ENCODE results near the gene CFAP43. TPM values are rescaled to one million over a fixed set of nuclear protein-coding genes. Genes with fewer than 3 reads are reported as not detected.
A peak's percentile ranks its signal among the peaks of the same experiment; 100 is the strongest.

Gene CFAP43
- total RNA-seq, 1 donor from 2014 or later = not detected

- Mint-ChIP-seq H3K36me3 (ENCODE audit: low read depth) (peaks cover 74% of the 10 kb centered on the region), H3K4me1 (peaks cover 52% of the 10 kb centered on the region), H3K9me3 (no peaks in the 10 kb centered on the region), H3K27ac (no peak overlapping the region), H3K4me3 (no peak overlapping the region), H3K27me3 (no peaks in the 10 kb centered on the region)
- DNase-seq = no peak
- intact Hi-C loops (cut with micrococcal nuclease) = loop anchor here (5.0 kb wide), 1 partner anchor 347 kb away; the partner anchor contains the start of gene STN1
Measured at GRCh38 chr10:104264783-104265182, 32.6 kb upstream of the CFAP43 start.

- intact Hi-C loops (cut with micrococcal nuclease) = no loop called here
- Mint-ChIP-seq H3K36me3 (ENCODE audit: low read depth) (peaks cover 76% of the 10 kb centered on the region), H3K27me3 (no peaks in the 10 kb centered on the region), H3K27ac (no peak overlapping the region), H3K4me1 (peaks cover 57% of the 10 kb centered on the region), H3K4me3 (peak overlapping the region; percentile 19), H3K9me3 (no peaks in the 10 kb centered on the region)
- DNase-seq = no peak
Measured at GRCh38 chr10:104262055-104262454, 29.9 kb upstream of the CFAP43 start.

- Mint-ChIP-seq H3K4me3 (peak overlapping the region; percentile 75), H3K36me3 (ENCODE audit: low read depth) (peaks cover 67% of the 10 kb centered on the region), H3K9me3 (no peaks in the 10 kb centered on the region), H3K27ac (peak overlapping the region; percentile 90), H3K4me1 (peaks cover 61% of the 10 kb centered on the region), H3K27me3 (no peaks in the 10 kb centered on the region)
- intact Hi-C loops (cut with micrococcal nuclease) = no loop called here
- DNase-seq = no peak
Measured at GRCh38 chr10:104260775-104261115, 28.6 kb upstream of the CFAP43 start.

- Mint-ChIP-seq H3K9me3 (no peaks in the 10 kb centered on the region), H3K4me3 (peak overlapping the region; percentile 75), H3K27ac (peak overlapping the region; percentile 90), H3K36me3 (ENCODE audit: low read depth) (peaks cover 63% of the 10 kb centered on the region), H3K4me1 (peaks cover 60% of the 10 kb centered on the region), H3K27me3 (no peaks in the 10 kb centered on the region)
- intact Hi-C loops (cut with micrococcal nuclease) = loop anchor here (5.0 kb wide), 1 partner anchor 293 kb away; the partner anchor contains the start of gene SLK
- no peak for DNase-seq
Measured at GRCh38 chr10:104259999-104260774, 28.0 kb upstream of the CFAP43 start.

GRCh38 chr10:104259456-104259855 lies 27.3 kb upstream of the CFAP43 start:
- peaks cover 59% of the 10 kb centered on the region for H3K36me3 Mint-ChIP-seq (ENCODE audit: low read depth)

GRCh38 chr10:104258209-104258608 lies 26.0 kb upstream of the CFAP43 start:
- H3K27me3 Mint-ChIP-seq = peaks cover under 1% of the 10 kb centered on the region
- no peak overlapping the region for H3K4me3 Mint-ChIP-seq
- peak overlapping the region; percentile 67 for H3K27ac Mint-ChIP-seq
- DNase-seq = peak; percentile 52
- intact Hi-C loops (cut with micrococcal nuclease) = loop anchor here (5.0 kb wide), 1 partner anchor 291 kb away; the partner anchor contains the start of gene SLK
- H3K36me3 Mint-ChIP-seq (ENCODE audit: low read depth) = peaks cover 48% of the 10 kb centered on the region
- H3K4me1 Mint-ChIP-seq = peaks cover 67% of the 10 kb centered on the region
- H3K9me3 Mint-ChIP-seq = peaks cover under 1% of the 10 kb centered on the region

More at GRCh38 chr10:104259456-104259855, 27.3 kb upstream of the CFAP43 start:
- Mint-ChIP-seq H3K4me3 (no peak overlapping the region), H3K4me1 (peaks cover 60% of the 10 kb centered on the region), H3K27me3 (no peaks in the 10 kb centered on the region), H3K9me3 (no peaks in the 10 kb centered on the region), H3K27ac (peak overlapping the region; percentile 90)
- intact Hi-C loops (cut with micrococcal nuclease) = loop anchor here (5.0 kb wide), 1 partner anchor 292 kb away; the partner anchor contains the start of gene SLK
- DNase-seq = no peak

GRCh38 chr10:104257235-104257634 lies 25.1 kb upstream of the CFAP43 start:
- Mint-ChIP-seq H3K36me3 (ENCODE audit: low read depth) (peaks cover 45% of the 10 kb centered on the region), H3K9me3 (peaks cover 3% of the 10 kb centered on the region), H3K27me3 (peaks cover 2% of the 10 kb centered on the region), H3K4me3 (peak overlapping the region; percentile 6), H3K4me1 (peaks cover 69% of the 10 kb centered on the region), H3K27ac (no peak overlapping the region)
- intact Hi-C loops (cut with micrococcal nuclease) = loop anchor here (5.0 kb wide), 1 partner anchor 290 kb away; the partner anchor contains the start of gene SLK
- no peak for DNase-seq

GRCh38 chr10:104256335-104256961 lies 24.3 kb upstream of the CFAP43 start:
- DNase-seq = peak; percentile 60
- Mint-ChIP-seq H3K27me3 (peaks cover 2% of the 10 kb centered on the region), H3K4me3 (peak overlapping the region; percentile 96), H3K4me1 (peaks cover 64% of the 10 kb centered on the region), H3K27ac (peak overlapping the region; percentile 62), H3K36me3 (ENCODE audit: low read depth) (peaks cover 39% of the 10 kb centered on the region), H3K9me3 (peaks cover 3% of the 10 kb centered on the region)
- intact Hi-C loops (cut with micrococcal nuclease) = loop anchor here (5.0 kb wide), 1 partner anchor 289 kb away; the partner anchor contains the start of gene SLK

GRCh38 chr10:104255311-104255981 lies 23.3 kb upstream of the CFAP43 start:
- peak; percentile 70 for DNase-seq
- H3K4me1 Mint-ChIP-seq = peaks cover 54% of the 10 kb centered on the region
- peak overlapping the region; percentile 96 for H3K4me3 Mint-ChIP-seq
- intact Hi-C loops (cut with micrococcal nuclease) = loop anchor here (1.0 to 5.0 kb wide), 3 partner anchors 13 to 288 kb away; partner anchors contain the start of genes CFAP43 and SLK
- H3K27me3 Mint-ChIP-seq = peaks cover 8% of the 10 kb centered on the region
- peaks cover 30% of the 10 kb centered on the region for H3K36me3 Mint-ChIP-seq (ENCODE audit: low read depth)
- peak overlapping the region; percentile 91 for H3K27ac Mint-ChIP-seq
- H3K9me3 Mint-ChIP-seq = peaks cover 3% of the 10 kb centered on the region

- H3K4me3 Mint-ChIP-seq = peak within 1 kb of the TSS; percentile 96
- intact Hi-C loops (cut with micrococcal nuclease) = loop anchor here (1.0 to 5.0 kb wide), 3 partner anchors 14 to 287 kb away; partner anchors contain the start of genes CFAP43 and SLK
- peaks cover 3% of the 10 kb centered on the region for H3K9me3 Mint-ChIP-seq
- peak; percentile 87 for DNase-seq
- peak within 1 kb of the TSS; percentile 95 for H3K27ac Mint-ChIP-seq
- peaks cover 24% of the 10 kb centered on the region for H3K36me3 Mint-ChIP-seq (ENCODE audit: low read depth)
- peaks cover 14% of the 10 kb centered on the region for H3K27me3 Mint-ChIP-seq
- H3K4me1 Mint-ChIP-seq = peaks cover 46% of the 10 kb centered on the region
Measured at GRCh38 chr10:104254493-104255310, 22.5 kb upstream of the CFAP43 start, which contains the start of gene GSTO1. Gene GSTO1 (plus strand): TSS chr10:104254892. CDS start chr10:104254929, 37 bp downstream.

DNA sequence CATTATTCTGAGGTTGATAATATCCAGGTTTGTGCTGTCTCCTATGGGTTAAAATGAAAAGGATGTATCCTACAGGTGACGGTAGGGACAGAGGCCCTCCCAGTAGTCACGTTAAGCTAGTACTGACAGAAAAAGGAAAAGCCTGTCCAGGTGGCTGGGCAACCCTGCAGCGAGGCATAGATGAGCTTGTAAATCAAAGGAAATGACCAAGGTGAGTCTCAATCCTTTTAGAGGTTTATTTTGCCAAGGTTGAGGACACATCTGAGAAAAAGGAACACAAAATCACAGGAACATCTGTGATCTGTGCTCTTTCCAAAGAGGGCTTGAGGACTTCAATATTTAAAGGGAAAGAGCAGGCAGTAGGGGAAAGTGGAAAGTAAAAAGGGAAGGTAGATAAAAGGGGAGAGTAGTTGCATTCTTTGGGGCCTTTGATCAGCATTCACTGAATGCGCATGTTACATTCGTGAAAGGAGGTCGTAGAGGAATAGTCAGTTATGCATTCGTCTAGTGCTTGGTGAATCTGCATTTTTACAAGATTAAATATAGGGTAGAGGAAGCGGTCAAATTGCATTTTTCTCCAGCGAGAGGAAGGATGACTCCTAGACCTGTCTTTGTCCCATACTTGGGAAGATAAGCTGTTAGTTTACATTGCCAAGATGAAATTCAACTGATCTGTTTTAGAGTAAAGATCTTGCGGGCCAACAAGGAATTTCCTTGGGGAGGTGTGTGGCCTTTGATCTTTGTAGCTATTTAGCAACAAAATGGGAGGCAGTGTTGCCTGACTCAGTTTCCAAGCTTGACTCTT lies 21.6 kb upstream of the CFAP43 start:
- Mint-ChIP-seq H3K27me3 (peaks cover 17% of the 10 kb centered on the region), H3K36me3 (ENCODE audit: low read depth) (peaks cover 16% of the 10 kb centered on the region), H3K4me3 (peak overlapping the region; percentile 96), H3K27ac (peak overlapping the region; percentile 95), H3K4me1 (peaks cover 38% of the 10 kb centered on the region), H3K9me3 (peaks cover 3% of the 10 kb centered on the region)
- intact Hi-C loops (cut with micrococcal nuclease) = no loop called here
- DNase-seq = no peak

DNA sequence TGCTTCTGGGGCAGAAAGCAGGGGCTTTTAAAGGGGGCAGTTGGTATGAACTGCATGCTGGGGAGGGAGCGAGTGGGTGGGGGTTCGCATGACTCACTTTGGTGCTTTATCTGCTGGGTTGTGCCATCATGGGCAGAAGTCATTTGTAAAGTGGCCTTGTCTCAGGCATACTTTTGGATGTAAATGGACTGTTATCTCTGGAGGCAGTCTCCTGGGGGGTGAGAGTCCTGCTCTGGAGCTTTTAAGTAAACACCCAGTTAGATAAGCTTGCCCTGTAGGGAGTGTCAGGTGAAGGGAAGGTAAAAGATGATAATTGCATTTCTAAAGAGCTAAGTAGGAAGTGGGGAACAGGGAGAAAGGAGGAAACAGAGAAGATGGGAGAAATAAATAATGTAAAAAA lies 20.9 kb upstream of the CFAP43 start:
- H3K27ac Mint-ChIP-seq = peak overlapping the region; percentile 79
- H3K36me3 Mint-ChIP-seq (ENCODE audit: low read depth) = peaks cover 10% of the 10 kb centered on the region
- DNase-seq = peak; percentile 55
- peaks cover 35% of the 10 kb centered on the region for H3K4me1 Mint-ChIP-seq
- intact Hi-C loops (cut with micrococcal nuclease) = no loop called here
- peak overlapping the region; percentile 96 for H3K4me3 Mint-ChIP-seq
- H3K9me3 Mint-ChIP-seq = peaks cover 3% of the 10 kb centered on the region
- peaks cover 19% of the 10 kb centered on the region for H3K27me3 Mint-ChIP-seq
